IPS DF 19.7 (cell line): Measurements from ENCODE around the gene SCAMP4.

Experiments
- DNase-seq: peaks from one replicate; pipeline ENCODE4 v3.0.0-alpha.2; 2013; ENCODE audit warnings: low read depth, low spot score

The SCAMP4 gene

DNA sequence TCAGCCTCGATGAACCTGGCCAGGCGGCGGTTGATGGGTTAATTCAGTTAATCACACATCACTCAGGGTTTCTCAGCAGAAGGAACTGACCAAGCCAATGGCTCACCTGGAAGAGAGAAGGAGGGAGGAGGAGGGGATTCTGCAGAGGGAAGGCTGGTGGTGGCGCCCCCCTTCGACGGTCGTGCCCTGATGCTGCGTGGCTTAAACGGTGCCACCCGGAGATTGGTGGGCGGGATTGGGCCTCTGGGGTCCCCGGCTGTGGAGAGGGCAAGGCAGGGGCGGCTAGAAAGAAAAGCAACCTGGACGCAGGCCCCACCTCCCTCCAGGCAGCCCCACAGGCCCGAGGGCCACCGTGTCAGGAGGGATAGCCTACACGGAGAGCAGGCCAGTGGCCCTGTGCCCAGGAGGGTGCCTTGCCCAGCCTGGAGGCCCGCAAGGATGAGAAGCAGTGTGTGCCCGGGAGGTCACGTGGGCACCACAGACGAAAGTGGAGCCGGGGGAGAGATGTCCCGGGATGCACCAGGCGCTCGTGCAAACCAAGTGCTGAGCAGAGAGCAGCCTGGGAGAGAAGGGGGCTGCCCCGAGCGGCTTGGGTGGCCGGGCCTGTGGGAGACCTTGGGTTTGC is 51.8 kb downstream of the SCAMP4 start:
- no peak for DNase-seq

DNA sequence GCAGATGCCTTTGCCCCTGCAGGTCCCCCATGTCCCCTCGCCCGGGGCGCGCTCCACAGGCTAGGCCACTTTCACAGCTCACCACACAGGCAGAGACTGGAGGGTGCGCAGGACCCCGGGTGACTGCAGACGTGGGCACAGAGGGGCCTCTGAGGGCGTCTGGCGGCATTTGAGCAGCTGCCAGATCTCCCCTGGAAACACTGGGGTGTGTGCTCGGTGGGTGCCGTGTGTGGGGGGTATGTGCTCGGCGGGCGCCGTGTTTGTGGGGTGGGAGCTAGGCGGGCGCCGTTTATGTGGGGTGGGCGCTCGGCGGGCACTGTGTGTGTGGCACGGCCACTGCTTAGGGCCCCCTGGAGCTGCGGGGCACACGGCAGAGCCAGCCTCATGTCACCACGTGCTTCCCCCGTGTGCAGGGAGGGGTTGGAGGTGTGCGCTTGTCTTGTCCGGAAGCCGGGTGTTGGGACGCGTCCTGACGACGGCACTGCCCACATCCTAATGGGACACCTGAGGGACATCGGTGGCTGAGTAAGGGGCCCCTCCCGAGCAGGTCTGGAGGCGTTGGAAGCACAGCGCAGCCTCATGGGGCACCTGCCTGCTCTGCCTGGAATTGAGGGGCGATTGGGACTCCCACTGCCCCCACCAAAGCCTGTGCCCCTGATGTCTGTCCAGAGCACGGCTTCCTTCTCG is 52.5 kb downstream of the SCAMP4 start:
- no peak for DNase-seq

DNA sequence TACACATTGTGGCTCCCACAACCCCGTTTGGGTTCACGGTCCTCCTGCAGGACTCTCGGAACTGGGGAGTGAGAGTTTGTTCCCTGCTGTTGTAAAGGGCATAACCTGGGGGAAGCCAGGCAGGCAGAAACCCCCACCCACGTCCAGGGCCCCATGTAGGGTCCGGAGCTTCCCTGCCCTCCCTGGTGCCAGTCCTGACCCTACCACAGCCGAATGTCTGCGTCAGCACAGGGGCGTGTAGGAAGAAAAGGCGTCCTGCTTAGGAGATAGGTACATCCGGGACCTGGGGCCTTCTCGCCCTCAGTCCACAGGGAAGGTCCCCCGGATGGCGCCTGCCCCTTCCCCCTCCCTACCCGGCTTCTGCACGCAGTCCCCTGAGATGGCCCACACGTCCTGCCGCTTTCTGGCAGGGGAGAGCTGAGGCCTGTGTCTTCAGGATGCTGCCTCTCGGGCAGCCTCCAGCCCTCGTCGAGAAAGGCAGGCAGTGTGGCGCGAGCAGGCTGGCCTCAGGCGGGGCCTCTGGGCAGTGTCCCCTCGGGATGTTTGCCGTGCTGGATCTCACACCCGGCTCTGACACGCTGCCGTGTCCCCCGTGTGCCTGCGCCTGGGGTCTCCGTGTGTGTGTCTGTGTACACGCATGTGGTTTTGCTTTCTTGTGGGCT is 54.9 kb downstream of the SCAMP4 start:
- DNase-seq, result no peak

DNA sequence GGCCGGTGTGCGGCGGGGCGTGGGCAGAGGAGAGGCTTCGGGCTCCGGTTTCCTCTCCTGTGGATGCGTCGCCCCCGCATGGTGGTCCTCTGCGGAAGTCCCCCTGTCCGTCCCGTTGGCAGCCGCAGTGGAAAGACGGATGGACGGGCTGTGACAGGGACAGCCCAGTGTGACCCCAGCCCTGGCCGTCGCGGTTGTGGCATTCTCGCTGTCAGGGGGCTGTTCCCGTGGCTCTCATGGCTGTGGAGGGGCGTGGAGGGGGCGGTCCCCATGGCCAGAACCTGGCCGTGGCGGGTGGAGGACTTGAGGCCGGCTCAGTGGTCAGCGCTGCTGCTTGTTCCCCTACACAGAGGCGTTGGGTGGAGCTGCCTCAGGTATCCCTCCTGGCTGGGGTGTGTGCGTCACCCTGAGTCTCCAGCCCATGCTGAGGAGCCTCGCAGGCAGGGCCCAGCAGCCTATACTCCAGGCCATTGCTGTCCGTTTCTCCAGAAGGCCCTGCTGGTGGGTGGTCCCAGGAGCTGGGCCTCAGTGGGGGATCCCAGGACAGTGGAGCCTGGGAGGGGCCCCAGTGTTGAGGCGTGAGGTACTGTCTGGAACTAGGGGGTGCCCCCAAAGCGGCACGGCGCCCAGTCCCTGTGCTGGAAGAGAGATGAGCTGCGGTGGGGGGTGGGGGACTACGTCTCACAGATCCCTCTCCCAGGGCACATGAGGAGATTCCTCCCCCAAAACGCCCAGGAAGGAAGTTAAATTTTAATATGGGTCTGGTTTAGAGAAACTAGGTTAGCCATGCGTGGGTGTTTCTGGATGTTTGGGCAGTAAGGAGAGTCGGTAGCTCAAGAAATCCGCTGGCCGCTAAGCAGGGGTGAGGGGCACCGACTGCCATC is 56.0 kb downstream of the SCAMP4 start:
- DNase-seq, result no peak

DNA sequence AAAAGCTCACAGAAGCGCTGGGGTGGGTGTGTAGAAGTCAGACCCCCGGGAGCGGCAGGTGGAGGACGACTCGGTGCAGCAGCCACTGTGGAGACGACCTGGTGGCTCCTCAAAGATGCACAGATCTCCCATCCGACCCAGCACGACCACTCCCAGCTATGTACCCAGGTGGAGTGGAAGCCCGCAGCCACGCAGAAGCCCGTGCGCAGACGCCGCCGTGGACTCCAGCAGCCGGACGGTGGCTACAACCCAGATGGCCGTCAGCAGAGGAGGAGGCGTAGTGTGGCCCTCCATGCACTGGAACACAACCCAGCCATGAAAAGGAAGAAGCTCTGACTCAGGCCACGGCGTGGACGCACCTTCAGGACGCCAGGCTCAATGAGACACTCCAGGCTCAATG is 57.5 kb downstream of the SCAMP4 start:
- no peak for DNase-seq

DNA sequence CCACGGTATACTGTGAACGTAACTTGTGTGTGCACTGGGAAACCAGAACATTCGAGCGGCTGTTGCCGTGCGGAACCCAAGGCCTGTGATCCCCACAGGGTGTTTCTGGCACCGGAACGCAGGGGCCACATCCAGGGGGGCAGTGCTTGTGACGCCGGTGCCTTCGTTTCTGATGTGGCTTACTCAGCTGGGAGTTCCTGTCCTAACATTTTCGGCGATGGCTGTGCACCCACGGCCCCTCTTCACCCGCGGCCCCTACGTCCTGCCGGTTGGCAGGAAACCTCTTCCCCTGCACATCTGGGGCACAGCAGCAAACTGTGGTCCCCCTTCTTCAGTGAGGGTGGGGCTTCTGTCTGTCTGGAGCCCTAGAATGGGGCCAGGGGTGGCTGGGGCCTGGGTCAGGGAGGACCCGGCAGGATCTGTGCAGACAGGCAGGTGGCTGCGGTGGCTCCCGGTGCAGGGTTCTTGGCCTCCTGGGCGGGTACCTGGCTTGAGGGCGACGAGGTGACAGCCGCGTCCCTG is 61.9 kb downstream of the SCAMP4 start:
- DNase-seq, result no peak

DNA sequence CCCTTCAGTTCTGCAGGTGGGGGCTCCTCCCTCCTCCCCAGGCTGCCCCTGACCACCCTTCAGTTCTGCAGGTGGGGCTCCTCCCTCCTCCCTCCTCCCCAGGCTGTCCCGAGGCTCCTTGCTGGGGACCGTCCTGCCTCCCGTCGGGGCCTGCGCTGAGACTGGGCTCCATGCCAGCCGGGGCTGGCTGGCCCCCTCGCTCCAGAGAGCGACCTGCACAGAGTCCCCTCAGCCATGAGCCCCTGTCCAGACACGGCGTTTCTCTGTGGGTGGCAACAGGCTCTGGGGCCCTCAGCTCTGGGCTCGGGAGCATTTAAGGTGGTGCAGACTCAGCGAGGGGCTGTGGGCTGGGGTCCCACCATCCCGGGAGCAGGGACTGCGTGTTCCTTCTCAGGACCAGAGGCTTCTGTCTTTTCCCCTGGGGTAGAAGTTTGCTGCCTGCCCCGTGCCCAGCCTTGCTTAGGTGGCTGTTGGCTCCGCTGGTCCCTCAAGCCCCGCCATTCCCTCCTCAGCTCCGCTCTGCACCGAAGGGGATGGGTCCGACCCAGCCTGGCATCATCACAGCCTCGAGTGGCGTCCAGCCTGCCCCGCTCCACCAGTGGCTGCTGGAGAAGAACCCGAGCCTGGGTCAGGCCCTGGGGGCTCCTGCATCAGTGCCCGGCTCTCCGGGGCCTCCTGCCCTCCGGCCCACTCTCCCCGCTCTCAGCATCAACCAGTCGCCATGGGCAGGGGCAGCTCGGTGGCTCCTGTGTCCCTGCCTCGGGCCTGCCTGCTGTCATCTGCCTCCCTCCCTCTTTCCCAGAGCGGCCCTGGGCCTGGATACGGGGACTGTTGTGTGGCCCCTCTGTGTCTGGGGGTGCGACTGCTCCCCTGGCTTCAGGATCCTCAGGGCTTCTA is 63.3 kb downstream of the SCAMP4 start:
- DNase-seq, result no peak

DNA sequence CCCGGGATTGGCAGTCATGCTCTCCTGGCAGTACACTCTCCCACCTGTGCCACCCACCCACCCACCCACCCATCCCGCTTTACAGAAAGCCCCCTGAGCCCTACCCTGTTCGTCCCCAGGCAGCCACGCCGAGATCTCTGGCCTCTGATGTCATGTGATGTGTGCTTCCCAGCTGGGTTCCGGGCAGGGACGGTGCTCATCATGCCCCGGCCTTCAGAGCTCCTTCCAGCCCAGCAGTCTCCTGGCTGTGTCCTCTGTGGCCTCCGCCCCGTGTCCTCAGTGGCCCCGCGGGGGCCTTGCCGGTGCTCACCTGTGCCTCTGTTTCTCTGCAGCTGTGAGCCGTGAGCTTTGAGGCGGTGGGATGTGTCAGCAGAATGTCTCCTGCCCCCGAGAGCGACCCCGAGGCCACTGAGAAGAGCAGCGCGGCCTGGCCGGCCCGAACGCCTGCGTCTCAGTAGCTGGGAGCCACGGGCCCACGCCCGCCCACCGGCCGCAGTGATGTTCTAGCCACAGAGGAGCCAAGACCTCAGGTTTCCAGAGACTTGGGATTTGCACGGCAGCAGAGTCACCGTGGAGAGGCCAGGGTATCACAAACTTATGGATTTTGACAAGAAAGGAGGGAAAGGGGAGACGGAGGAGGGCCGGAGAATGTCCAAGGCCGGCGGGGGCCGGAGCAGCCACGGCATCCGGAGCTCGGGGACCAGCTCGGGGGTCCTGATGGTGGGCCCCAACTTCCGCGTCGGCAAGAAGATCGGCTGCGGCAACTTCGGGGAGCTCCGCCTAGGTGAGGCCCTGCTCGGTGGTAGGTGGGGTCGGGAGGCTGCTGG is 64.2 kb downstream of the SCAMP4 start:
- no peak for DNase-seq

DNA sequence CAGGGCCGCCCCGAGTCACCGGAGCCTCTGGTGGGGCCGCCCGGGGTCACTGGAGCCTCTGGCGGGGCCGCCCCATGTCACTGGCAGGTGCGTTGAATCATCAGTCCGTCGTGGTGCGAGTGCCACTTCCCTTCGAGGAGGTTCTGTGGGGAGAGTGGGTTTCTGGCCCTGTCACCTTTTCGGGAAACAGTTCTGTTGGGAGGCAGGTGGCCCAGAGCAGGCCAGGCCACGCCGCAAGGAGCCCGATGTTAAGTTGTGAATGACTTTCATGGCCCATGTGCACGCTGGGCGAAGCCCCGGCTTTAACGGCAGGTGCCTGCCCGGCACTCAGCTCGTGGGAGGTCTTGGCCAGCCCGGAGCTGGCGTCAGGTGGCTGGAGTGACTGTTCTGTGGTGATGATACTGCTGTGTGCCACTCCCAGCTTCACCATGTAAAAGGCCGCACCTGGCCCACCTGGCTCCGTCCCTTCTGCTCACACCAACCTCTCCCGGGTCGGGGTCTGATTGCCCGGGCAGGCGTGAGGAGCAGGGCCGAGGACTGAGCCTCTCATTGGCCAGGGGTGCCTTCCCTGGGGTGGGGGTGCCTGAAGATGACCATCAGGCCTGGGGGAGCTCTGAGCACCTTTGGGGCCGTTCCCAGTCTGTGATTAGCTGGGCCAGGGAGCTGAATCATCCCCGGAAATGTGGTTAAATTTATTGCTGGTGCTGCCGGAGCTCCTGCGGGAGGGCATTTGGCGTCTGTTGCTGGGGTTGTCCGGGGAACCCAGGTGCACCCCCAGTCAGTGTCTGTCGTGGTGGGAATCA is 65.0 kb downstream of the SCAMP4 start:
- DNase-seq, result no peak

DNA sequence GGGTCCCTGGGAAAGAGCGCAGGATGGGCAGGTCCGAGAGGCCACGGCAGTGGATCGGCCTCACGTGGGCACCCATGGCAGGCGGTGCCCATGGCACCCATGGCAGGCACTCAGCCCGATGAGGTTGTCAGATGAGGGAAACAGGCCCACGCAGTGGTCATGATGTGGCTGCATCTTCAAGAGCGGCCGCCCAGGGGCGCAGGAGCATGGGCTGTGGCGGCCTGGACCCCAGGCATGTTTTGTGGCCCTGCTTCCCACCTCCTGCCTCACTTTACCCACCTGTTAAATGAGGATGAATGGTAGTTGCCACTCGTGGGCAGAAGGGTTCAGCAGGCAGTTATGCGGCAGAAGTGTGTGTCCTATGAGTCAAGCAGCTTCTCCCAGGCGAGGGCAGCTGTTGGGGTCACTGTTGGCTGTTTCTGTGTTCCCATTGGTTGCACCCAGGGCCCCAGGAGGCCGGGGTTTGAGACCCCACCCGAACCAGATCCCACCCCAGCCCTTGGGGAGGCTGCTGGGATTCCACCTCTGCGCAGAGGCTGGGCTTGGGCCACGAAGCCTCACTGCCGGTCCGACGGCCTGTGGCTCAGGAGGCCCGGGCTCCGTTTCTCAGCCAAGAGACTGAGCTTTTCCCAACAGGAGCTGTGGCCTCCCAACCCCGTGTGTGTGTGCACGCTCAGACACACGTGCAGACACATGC is 65.8 kb downstream of the SCAMP4 start:
- no peak for DNase-seq

DNA sequence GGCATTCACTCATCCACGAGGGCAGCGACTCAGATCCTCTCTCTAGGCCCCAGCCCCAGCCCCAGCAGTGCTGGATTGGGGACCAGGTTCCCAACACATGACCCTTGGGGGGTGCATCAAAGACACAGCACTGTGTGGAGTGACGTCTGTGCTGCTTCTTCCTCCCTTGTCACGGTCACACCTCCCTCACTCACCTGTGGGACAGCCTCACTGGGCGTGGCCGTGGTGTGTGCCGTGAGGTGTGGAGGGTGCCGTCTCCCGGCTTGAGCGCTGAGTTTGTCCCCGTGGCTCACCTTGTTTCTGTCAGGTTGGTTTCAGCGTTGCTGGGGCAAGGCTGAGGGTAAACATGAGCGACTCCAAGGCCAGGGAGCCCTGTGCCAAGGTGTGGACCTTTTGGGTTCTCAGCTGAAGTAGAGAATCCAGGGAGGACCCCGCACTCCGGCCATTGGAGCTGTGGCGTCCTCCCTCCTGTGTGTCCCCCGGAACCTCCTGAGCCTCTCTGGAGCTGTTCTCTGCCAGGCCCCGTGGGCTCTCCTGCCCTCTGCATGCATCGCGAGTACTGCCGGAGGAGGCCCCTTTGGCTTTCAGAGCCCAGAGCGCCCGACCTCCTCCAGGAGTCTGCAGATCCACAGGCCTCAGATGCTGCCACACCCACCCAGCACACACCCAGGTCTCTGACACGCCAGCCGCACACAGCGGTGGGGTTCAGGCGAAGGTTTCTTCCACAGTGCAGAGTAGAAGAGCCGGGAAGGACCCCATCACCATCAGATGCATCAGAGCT is 69.4 kb downstream of the SCAMP4 start:
- no peak for DNase-seq

DNA sequence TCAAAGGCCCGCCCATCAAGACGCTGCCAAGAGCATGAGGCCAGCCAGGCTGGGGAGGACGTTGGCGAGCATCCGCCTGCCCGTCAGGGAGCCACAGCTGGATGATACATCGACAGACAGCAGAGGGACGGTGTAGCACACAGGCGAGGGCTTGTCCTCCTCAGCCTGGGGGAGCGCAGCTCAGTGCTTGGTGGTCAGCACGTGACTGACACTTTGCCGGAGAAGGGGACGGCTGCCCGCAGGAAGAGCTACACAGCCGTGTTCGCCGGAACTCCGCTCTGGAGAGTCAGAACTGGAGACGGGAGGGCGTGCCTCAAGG is 69.9 kb downstream of the SCAMP4 start:
- DNase-seq, result no peak
